Fibroblast of peridontal ligament (primary cell): ENCODE results near the gene SDCBP2.
A peak's percentile ranks its signal among the peaks of the same experiment; 100 is the strongest.

Experiments used
- DNase-seq: peaks from one replicate; pipeline ENCODE4 v3.0.0-alpha.2; 2010; ENCODE audit errors: extremely low read depth

SDCBP2 gene

DNA sequence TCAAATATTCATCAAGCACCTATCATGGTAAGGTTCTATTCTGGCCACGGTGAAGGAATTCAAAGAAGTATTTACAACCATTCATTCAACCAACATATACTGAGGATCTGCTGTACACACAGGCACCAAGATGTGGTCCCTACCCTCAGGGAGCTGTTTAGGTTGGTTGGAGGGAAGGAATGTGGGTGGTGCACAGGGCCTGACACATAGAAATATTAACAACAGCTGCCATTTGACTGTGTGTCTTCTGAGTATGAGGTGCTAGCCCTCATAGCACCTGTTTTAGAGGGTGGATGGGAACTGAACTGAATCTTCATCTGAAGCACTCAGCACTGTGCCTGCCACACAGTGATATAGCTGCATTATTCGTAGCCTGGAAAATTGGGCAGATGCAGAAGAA, 55.6 kb downstream of the SDCBP2 start:
- no peak for DNase-seq

DNA sequence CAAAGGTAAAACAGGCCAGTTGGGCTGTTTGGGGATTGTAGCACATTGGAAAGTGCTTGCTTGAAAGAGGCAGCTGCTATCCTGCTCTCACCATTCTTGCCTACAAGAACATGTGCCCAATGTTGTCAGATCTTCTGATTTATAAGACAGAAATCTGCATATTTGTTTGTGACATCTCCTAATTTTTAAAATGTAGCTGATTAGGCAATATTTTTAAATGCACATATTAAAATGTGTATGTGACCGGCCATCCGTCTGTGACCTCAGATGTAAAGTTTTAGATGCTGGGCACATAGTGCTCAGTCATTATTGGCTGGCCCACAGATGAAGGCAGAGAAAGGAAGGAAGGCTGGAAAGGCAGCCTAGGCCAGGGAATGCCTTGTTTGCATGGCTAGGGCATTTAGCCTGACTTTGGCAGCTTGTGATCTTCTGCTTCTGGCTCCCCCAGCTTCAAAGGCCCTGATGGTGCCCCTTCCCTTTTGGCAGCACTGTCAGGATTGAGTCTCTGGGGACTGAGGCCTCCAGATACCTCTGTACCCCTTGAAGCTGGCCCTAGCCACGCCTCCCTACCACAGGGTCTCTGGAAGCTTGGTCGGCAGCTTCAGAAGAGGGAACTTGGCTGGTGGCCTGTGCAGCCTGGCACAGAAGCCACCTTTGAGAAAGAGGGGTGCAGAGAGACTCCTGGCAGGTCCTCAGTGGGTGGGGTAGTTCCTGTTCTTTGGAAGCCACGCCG, 56.4 kb downstream of the SDCBP2 start:
- no peak for DNase-seq

DNA sequence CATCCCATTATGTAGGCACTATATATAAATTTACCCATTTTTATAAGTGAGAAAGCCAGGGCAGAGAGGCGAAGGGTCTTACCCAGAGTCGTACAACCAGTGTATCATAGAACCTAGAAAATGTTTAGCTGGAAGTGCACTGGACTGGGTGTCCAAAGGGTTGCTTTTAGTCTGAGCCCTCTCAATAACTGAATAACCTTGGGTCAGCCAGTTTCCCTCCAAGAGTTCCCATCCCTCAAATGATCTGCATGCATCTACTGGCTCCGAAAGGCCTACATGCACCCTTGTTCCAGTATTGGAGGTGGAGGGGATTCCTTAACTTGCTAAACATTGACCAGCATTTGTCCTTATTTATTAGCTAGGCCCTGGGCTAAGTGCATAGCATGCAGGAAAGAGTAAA, 59.1 kb downstream of the SDCBP2 start:
- DNase-seq, result no peak

DNA sequence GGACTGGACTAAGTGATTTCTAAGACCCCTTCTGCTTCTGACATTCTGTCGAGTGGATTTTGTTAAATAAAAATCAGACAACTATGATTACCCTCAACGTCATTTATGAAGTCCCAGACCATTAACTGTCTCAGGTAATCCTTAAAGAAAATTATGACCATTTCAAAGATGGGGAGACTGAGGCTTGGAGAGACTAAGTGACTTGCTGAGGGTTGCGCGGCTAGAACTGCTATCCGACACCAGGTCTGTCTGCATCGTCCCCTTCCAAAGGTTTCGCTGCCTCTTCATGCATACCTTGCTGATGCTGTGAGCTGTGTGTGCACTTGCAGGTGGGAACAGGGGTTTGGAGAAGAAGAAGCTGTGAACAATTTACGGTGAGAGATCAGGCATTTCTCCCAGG, 59.7 kb downstream of the SDCBP2 start:
- DNase-seq, result no peak

DNA sequence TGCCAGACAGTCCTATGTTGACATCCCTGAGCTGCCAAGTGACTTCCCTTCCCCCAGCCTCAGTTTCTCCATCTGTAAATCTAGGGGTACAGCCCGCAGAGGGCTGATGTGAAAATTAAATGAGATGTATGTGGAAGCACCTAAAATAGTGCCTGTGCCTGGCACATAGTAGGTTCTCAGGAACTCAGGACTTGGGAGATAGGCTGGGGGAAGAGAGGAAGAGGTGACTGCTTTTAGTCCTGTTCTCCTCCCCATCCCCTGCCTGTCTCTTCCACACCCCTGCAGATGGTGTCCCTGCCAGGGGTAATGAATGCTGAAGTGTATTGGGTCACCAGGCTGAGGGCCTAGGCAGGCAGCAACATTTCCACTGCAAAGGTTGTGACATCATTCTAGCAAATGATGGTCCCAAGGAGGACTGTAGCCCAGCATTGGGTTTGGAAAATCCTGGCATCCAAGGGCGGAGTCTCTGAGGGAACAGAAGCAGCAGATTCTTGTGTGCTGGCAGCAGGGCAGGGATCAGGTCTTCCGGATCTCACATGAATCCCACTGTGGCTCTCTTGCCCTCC, 61.0 kb downstream of the SDCBP2 start:
- DNase-seq, result no peak

DNA sequence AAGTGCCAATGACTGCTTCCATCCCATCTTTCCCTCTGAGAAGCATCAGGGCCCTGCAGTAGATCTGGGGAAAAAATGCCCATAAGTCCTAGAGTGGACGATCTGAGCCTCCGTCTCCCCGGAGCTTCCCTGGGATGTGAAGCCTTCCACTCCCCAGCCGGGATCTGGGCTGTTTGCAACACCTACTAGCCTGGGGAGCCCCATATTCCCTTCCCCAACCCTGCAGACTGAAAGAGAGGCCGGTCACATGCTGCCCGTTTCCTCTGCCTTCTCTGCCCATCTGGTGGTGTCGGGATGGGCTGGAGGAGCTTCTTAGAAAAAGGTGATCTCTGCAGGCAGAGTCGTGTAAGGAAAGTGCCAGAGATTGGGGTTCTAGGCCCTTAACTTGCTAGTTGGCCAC, 61.8 kb downstream of the SDCBP2 start:
- no peak for DNase-seq

DNA sequence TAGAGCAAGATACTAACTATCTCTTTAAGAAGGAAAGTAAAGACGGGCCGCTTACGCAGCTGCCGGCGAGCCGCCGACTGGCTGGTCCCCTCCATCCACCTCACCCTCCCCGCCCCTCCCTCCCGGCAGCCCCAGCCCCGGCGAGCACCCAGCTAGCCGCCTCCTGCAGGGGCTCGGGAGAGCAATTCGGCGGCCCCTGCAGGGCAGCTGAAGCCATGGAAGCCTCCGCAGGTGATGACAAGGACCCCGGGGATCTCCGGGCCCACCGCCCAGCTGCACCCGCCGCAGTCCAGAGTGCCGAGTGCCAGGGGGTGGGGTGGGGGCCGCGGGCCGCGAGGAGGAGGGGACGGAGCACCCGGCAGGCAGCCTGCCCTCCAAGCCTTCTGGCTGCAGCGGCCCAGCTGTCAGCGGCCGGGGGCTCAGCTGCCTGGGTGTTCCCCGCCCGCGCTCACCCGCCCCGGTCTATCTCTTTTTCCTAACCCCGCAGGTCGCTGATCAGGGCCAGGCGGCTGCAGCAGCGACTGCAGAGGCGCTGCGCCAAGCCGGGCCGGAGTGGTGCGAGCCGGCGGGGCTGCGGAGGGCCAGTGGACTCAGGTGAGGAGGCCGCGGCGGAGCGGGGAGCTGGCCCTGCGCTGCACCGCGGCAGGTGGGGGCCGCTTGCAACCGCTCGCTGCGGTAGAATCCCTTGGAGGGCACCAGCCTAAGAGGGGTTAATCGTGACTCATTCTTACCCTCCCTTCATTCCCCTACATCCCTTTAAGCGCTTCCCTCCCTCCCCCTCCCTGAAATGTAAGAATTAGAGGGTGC, 62.6 kb downstream of the SDCBP2 start, which contains the start of gene SNPH:
Gene SNPH (plus strand): TSS at position 128 of the 807 bp plus-strand sequence. CDS start 29,946 bp downstream, outside the sequence.
- peak; percentile 70 for DNase-seq

DNA sequence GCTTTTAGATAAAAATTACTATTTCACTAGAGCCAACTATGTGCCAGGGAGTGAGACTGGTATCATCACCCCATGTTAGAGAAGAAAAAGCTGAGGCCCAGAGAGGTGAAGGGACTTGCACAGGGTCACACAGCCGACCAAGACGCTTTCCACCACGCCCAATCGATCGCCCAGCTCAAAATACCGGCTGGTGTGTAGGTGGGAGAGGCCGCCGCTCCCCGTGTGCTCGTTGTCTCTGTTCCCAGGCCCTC, 63.1 kb downstream of the SDCBP2 start:
- DNase-seq, result no peak

DNA sequence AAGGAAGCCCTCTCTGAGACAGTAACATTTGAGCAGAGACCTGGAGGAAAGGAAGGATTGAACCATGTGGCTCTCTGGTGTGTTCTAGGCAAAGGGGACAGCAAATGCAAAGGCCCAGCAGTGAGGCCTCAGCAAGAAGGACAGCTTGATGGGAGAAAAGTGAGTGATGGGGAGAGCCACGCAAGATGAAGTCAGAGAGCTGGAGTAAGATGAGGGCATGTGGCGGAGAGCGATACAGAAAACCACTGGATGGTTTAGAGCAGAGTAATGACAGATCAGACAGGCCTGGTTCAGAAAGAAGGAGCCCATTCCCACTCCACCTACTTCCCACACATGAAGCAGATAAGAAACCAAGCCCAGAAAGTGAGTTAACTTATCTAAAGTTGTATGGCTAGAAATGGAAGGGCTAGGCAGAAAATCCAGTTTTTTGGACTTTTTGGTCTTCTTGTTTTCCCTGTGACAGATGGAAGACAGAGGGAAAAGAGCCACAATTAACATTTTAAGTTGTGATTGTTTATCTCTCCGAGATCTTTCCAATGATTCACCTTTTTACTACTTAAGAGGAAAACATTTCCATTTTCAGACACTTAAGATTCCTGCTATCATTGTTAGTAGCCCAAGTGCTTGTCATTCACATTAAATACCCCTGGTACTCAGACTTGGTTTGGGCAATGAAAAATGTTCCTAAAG, 63.6 kb downstream of the SDCBP2 start:
- DNase-seq, result peak; percentile 14

DNA sequence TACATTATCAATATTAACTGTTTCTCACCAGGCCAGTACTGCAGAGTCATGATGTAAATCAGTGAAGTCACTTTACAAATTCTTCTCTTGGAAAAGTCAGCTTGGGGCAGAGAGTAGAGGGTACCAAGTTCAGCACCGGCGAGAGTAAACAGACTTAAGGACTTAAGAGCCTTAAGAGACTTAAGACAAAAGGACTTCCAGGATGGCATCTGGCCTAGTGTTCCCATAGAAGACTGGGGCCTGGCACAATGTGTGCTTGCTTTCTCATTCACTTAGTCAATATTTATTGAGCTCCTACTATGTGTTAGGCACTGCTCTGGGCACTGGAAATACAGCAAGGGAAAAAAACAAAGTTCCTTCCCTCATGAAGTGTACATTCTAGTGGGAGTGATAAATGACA, 64.2 kb downstream of the SDCBP2 start:
- no peak for DNase-seq

DNA sequence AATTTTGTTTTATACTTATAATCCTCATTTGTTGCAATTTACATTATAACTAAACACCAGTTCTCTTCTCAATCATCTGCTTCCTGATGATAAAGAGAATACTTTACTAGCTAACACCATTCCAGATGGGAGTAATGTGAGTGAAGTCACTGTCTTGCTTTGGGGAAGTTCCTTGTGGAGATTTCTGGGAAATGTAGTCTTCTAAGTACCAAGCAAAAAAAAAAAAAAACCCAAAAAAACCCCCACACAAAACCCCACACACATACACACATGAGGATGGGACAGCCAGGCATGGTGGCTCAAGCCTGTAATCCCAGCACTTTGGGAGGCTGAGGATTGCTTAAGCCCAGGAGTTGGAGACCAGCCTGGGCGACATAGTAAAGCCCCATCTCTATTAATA, 65.1 kb downstream of the SDCBP2 start:
- peak; percentile 60 for DNase-seq
